Hepatocyte (in vitro differentiated cells): ENCODE data around the gene FAM120B.

Source experiments
- CTCF ChIP-seq: fragments of 200-600 bp; sonication (generic); IDR thresholded peaks from 2 replicates; pipeline ENCODE4 v1.5.1; 2016; ENCODE audit warnings: antibody characterized with exemption, mild to moderate bottlenecking; ENCODE audit not compliant: poor library complexity
- EZH2 ChIP-seq: fragments of 200-600 bp; sonication (generic); IDR thresholded peaks from 2 replicates; pipeline ENCODE4 v1.6.1; 2016; ENCODE audit warnings: antibody characterized with exemption, mild to moderate bottlenecking, borderline replicate concordance
- EZH2phosphoT487 ChIP-seq: fragments of 200-600 bp; sonication (generic); IDR thresholded peaks from one replicate; pipeline ENCODE4 v1.6.1; 2018; ENCODE audit warnings: antibody characterized with exemption, mild to moderate bottlenecking, low read depth, moderate library complexity; ENCODE audit not compliant: unreplicated experiment, severe bottlenecking

- TF ChIP-seq CTCF (no peak), EZH2 (no peak), EZH2phosphoT487 (no peak)
These were observed 21.1 kb upstream of the FAM120B start for GRCh38 chr6:170285482-170285881.
